T47D (cell line): Measurements from ENCODE around the gene GRB14.

Experiments
- DNase-seq, 2 experiments: peaks; one replicate each; pipeline versions ENCODE4 v3.0.0 to v3.0.0-alpha.2; 2011 to 2012; ENCODE audit warnings: low read depth in 1 of 2, low spot score in 1 of 2
- JUND ChIP-seq: IDR thresholded peaks from 2 replicates; pipeline ENCODE4 v1.6.1; 2012; ENCODE audit warnings: low read depth
- in situ Hi-C: cut with HindIII; loops from 2 replicates; pipeline ENCODE4 v1.10.0; 2016; ENCODE audit warnings: low sequenced_read_pairs, low pct_unique_long_range_greater_than_20kb

The GRB14 gene

GRCh38 chr2:164449706-164450105 is 171.6 kb downstream of the GRB14 start:
- TF ChIP-seq JUND = no peak
- no peak for DNase-seq
- in situ Hi-C loops = no loop called here

DNA sequence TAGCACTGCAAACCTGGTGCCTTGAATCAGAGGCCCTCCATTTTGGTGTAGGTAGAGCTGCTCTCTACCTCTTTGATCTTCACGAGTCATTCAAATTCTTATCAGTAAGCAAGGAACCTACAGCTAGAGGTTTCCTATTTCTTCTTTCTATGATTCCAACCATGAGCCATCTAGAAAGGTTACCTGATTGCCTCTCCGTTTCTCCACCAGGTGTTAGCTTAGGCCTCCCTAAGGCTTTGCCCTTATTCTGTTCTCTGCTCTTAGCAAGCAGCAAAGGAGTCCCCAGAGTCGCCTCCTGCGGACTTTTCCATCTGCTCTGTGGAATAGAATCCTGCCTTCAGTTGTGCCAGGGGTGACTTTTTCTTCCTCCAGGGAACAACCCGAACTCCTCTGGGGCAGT is 173.6 kb downstream of the GRB14 start:
- TF ChIP-seq JUND = no peak
- no peak for DNase-seq
- in situ Hi-C loops = no loop called here
